GM06990 (cell line): ENCODE measurements around the gene CHST1.

Source experiments
- DNase-seq: peaks from one replicate; pipeline ENCODE4 v3.0.0-alpha.2; 2011; ENCODE audit not compliant: insufficient read length; ENCODE audit errors: extremely low read depth
- H3K27me3 ChIP-seq: replicated peaks from 2 replicates; pipeline ENCODE4 v1.6.0; 2011; ENCODE audit warnings: low read length; ENCODE audit not compliant: control insufficient read depth, insufficient read depth
- H3K36me3 ChIP-seq: 2 replicates; pipeline ENCODE4 v1.5.1; 2011; ENCODE audit warnings: low read length; ENCODE audit not compliant: control insufficient read depth, insufficient read depth
- H3K4me3 ChIP-seq: replicated peaks from 2 replicates; pipeline ENCODE4 v1.5.1; 2011; ENCODE audit warnings: low read depth, mild to moderate bottlenecking, control low read depth, low read length
- TF ChIP-seq, protein P1 (sequence below): IDR thresholded peaks from 2 replicates; pipeline ENCODE4 v1.5.1; 2011; ENCODE audit warnings: low read length, control low read depth, mild to moderate bottlenecking, inconsistent platforms; ENCODE audit not compliant: insufficient read depth, poor library complexity, severe bottlenecking

Gene CHST1

GRCh38 chr11:45607995-45608394 is 57.4 kb downstream of the CHST1 start:
- H3K4me3 ChIP-seq, result no peak overlapping the region
- DNase-seq, result no peak
- no peaks in the 10 kb centered on the region for H3K36me3 ChIP-seq
- peaks cover 1% of the 10 kb centered on the region; the same call in 1 of the 2 replicates for H3K27me3 ChIP-seq
- TF ChIP-seq, protein P1, sequence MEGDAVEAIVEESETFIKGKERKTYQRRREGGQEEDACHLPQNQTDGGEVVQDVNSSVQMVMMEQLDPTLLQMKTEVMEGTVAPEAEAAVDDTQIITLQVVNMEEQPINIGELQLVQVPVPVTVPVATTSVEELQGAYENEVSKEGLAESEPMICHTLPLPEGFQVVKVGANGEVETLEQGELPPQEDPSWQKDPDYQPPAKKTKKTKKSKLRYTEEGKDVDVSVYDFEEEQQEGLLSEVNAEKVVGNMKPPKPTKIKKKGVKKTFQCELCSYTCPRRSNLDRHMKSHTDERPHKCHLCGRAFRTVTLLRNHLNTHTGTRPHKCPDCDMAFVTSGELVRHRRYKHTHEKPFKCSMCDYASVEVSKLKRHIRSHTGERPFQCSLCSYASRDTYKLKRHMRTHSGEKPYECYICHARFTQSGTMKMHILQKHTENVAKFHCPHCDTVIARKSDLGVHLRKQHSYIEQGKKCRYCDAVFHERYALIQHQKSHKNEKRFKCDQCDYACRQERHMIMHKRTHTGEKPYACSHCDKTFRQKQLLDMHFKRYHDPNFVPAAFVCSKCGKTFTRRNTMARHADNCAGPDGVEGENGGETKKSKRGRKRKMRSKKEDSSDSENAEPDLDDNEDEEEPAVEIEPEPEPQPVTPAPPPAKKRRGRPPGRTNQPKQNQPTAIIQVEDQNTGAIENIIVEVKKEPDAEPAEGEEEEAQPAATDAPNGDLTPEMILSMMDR, result no peak

GRCh38 chr11:45606514-45607281 is 58.7 kb downstream of the CHST1 start:
- no peaks in the 10 kb centered on the region for H3K36me3 ChIP-seq
- H3K27me3 ChIP-seq, result peaks cover 1% of the 10 kb centered on the region; the same call in 1 of the 2 replicates
- TF ChIP-seq, protein P1, result no peak
- no peak for DNase-seq
- H3K4me3 ChIP-seq, result no peak overlapping the region

- H3K27me3 ChIP-seq, result peaks cover 1% of the 10 kb centered on the region; the same call in 1 of the 2 replicates
- TF ChIP-seq, protein P1, result no peak
- H3K4me3 ChIP-seq, result no peak overlapping the region
- H3K36me3 ChIP-seq, result no peaks in the 10 kb centered on the region
- DNase-seq, result no peak
Measured at GRCh38 chr11:45605051-45605450, 60.4 kb downstream of the CHST1 start.

GRCh38 chr11:45603946-45604682 is 61.3 kb downstream of the CHST1 start:
- DNase-seq, result no peak
- H3K27me3 ChIP-seq, result peaks cover 1% of the 10 kb centered on the region
- H3K4me3 ChIP-seq, result no peak overlapping the region
- TF ChIP-seq, protein P1, result no peak
- no peaks in the 10 kb centered on the region for H3K36me3 ChIP-seq

- H3K36me3 ChIP-seq, result no peaks in the 10 kb centered on the region
- H3K4me3 ChIP-seq, result no peak overlapping the region
- TF ChIP-seq, protein P1, result no peak
- no peak for DNase-seq
- H3K27me3 ChIP-seq, result peaks cover under 1% of the 10 kb centered on the region
Measured at GRCh38 chr11:45599161-45599943, 66.1 kb downstream of the CHST1 start.
